K562 (cell line): Measurements from ENCODE around the gene MALAT1. TPM values are rescaled to one million over a fixed set of nuclear protein-coding genes. Genes with fewer than 3 reads are reported as not detected.

Source experiments
- ASH1L ChIP-seq: fragments of 450-650 bp; IDR thresholded peaks from 2 replicates; pipeline ENCODE4 v1.6.1; 2018; ENCODE audit warnings: borderline replicate concordance, mild to moderate bottlenecking, low read depth; ENCODE audit not compliant: partially characterized antibody
- BCL6 ChIP-seq: fragments of 250-450 bp; sonication (Bioruptor Pico); IDR thresholded peaks from 2 replicates; pipeline ENCODE4 v1.4.0; 2020
- CBFA2T3 ChIP-seq: fragments of 450-650 bp; IDR thresholded peaks from 2 replicates; pipeline ENCODE4 v1.6.1; 2017
- CBX3 ChIP-seq, 2 experiments: IDR thresholded peaks; 1 replicate in 1 of 2; 2 replicates in 1 of 2; pipeline ENCODE4 v1.6.1; 2012; ENCODE audit warnings: inconsistent platforms in 2 of 2, low read length in 2 of 2, borderline replicate concordance in 1 of 2, control low read depth in 1 of 2
- GABPB1 ChIP-seq: sonication (generic); formaldehyde crosslinking; IDR thresholded peaks from 2 replicates; pipeline ENCODE4 v1.8.0; 2022; ENCODE audit warnings: mild to moderate bottlenecking, missing genetic modification reagents
- ILK ChIP-seq: fragments of 450-650 bp; IDR thresholded peaks from 2 replicates; pipeline ENCODE4 v1.6.1; 2016; ENCODE audit warnings: missing genetic modification characterization, low read depth, mild to moderate bottlenecking, missing compliant biosample characterization, moderate library complexity, borderline replicate concordance
- JUND ChIP-seq, 2 experiments: IDR thresholded peaks; 2 replicates in 1 of 2; 3 replicates in 1 of 2; pipeline ENCODE4 v1.6.1; 2011; ENCODE audit warnings: borderline replicate concordance in 2 of 2, low read depth in 2 of 2, low read length in 2 of 2, improper control_type of control experiment in 1 of 2, missing biosample characterization in 1 of 2, missing genetic modification characterization in 1 of 2, missing genetic modification reagents in 1 of 2
- MEF2D ChIP-seq: conservative IDR thresholded peaks from 2 replicates; pipeline ENCODE4 v1.6.1; 2016; ENCODE audit warnings: low read depth, missing genetic modification characterization, missing compliant biosample characterization
- MYC ChIP-seq, 2 experiments: fragments of 250-450 bp in 1 of 2; sonication (Bioruptor Pico) in 1 of 2; IDR thresholded peaks; 2 replicates each; pipeline versions ENCODE4 v1.5.1 to v1.6.1; 2012 to 2021; ENCODE audit warnings: low read depth in 2 of 2, borderline replicate concordance in 1 of 2, improper control_type of control experiment in 1 of 2, low read length in 1 of 2, mild to moderate bottlenecking in 1 of 2, moderate library complexity in 1 of 2
- NFE2 ChIP-seq: IDR thresholded peaks from 2 replicates; pipeline ENCODE4 v1.6.1; 2014; ENCODE audit warnings: antibody characterized with exemption, low read depth
- PTTG1 ChIP-seq: fragments of 450-650 bp; IDR thresholded peaks from 2 replicates; pipeline ENCODE4 v1.6.1; 2016; ENCODE audit warnings: low read depth, mild to moderate bottlenecking, missing genetic modification characterization, missing compliant biosample characterization
- PYGO2 ChIP-seq: fragments of 450-650 bp; IDR thresholded peaks from 2 replicates; pipeline ENCODE4 v1.6.1; 2016; ENCODE audit warnings: mild to moderate bottlenecking, missing genetic modification characterization, moderate library complexity, missing compliant biosample characterization
- RBM34 ChIP-seq: fragments of 200-400 bp; formaldehyde crosslinking; IDR thresholded peaks from 2 replicates; pipeline ENCODE4 v1.6.1; 2018; ENCODE audit warnings: low read length, borderline replicate concordance; ENCODE audit not compliant: insufficient read depth
- SMC3 ChIP-seq: conservative IDR thresholded peaks from 2 replicates; pipeline ENCODE4 v1.6.1; 2011; ENCODE audit warnings: low read depth, low read length, improper control_type of control experiment; ENCODE audit not compliant: insufficient read depth
- THRA ChIP-seq: fragments of 450-650 bp; IDR thresholded peaks from 2 replicates; pipeline ENCODE4 v1.6.1; 2017; ENCODE audit warnings: mild to moderate bottlenecking, moderate library complexity
- USF1 ChIP-seq: sonication (generic); formaldehyde crosslinking; IDR thresholded peaks from 2 replicates; pipeline ENCODE4 v1.9.0; 2022; ENCODE audit warnings: mild to moderate bottlenecking, missing genetic modification reagents
- ZNF175 ChIP-seq: fragments of 200-800 bp; sonication (Bioruptor generic); IDR thresholded peaks from 2 replicates; pipeline ENCODE4 v1.6.1; 2016; ENCODE audit warnings: low read depth, mild to moderate bottlenecking, missing genetic modification characterization, missing compliant biosample characterization
- ZNF324 ChIP-seq: fragments of 250-450 bp; sonication (Bioruptor Pico); IDR thresholded peaks from 2 replicates; pipeline ENCODE4 v1.4.0; 2020; ENCODE audit warnings: mild to moderate bottlenecking
- ZNF354B ChIP-seq: fragments of 250-450 bp; sonication (Bioruptor Pico); IDR thresholded peaks from 2 replicates; pipeline ENCODE4 v1.4.0; 2020
- polyA plus RNA-seq, 8 experiments: library from polyadenylated mRNA; depleted of rRNA in 4 of 8; stranded (reverse) in 5 of 8; unstranded in 3 of 8; fragments of >200 nt; fragmentation: Nextera tagmentation in 2 of 8; fragmentation: Illumina TruSeq in 1 of 8; extraction: Ambion mirVana in 2 of 8; extraction: Trizol in 1 of 8; gene quantifications; 2 replicates each; pipeline versions ENCODE4 v1.2.1 to v1.2.3, GENCODE V29; 2011 to 2014; ENCODE audit warnings: inconsistent platforms in 1 of 8, missing spikeins in 1 of 8
- total RNA-seq, 7 experiments: library from RNA; depleted of rRNA in 6 of 7; stranded (reverse); fragments of >200 nt in 6 of 7; fragmentation: Illumina TruSeq in 2 of 7; extraction: Trizol in 2 of 7; gene quantifications; 2 replicates each; pipeline versions ENCODE4 v1.2.1 to v1.2.3, GENCODE V29; 2011 to 2021; ENCODE audit warnings: low replicate concordance in 1 of 7
- TF ChIP-seq, protein P1 (sequence below): sonication (generic); formaldehyde crosslinking; IDR thresholded peaks from 2 replicates; pipeline ENCODE4 v1.8.0; 2022; ENCODE audit warnings: mild to moderate bottlenecking, missing genetic modification reagents
- TF ChIP-seq, protein P2 (sequence below): fragments of 250-450 bp; sonication (Bioruptor Pico); IDR thresholded peaks from 2 replicates; pipeline ENCODE4 v1.5.0; 2021
- TF ChIP-seq, protein P3 (sequence below): fragments of 450-650 bp; conservative IDR thresholded peaks from 2 replicates; pipeline ENCODE4 v1.6.1; 2016; ENCODE audit warnings: missing genetic modification characterization, low read depth, mild to moderate bottlenecking, missing compliant biosample characterization, moderate library complexity

The MALAT1 gene
- total and polyA plus RNA-seq, 9 of the 15 experiments (the other 6 are each of a cell fraction or from before 2014, with no cell fraction given): 363 to 8,715 (median 2,351) TPM

DNA sequence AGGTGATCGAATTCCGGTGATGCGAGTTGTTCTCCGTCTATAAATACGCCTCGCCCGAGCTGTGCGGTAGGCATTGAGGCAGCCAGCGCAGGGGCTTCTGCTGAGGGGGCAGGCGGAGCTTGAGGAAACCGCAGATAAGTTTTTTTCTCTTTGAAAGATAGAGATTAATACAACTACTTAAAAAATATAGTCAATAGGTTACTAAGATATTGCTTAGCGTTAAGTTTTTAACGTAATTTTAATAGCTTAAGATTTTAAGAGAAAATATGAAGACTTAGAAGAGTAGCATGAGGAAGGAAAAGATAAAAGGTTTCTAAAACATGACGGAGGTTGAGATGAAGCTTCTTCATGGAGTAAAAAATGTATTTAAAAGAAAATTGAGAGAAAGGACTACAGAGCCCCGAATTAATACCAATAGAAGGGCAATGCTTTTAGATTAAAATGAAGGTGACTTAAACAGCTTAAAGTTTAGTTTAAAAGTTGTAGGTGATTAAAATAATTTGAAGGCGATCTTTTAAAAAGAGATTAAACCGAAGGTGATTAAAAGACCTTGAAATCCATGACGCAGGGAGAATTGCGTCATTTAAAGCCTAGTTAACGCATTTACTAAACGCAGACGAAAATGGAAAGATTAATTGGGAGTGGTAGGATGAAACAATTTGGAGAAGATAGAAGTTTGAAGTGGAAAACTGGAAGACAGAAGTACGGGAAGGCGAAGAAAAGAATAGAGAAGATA is at the start of gene MALAT1 (continued):
- TF ChIP-seq, protein P1, sequence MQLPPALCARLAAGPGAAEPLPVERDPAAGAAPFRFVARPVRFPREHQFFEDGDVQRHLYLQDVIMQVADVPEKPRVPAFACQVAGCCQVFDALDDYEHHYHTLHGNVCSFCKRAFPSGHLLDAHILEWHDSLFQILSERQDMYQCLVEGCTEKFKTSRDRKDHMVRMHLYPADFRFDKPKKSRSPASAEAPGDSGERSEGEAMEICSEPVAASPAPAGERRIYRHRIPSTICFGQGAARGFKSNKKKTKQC (CRISPR knock-in tag): peak; percentile 96
- TF ChIP-seq PTTG1 (tag): no peak; the same call in 1 of the 2 replicates
- 0 out of 3 replicates have a peak, but pooled peaks of 1 of the 2 experiments have one; percentile 14 for TF ChIP-seq CBX3 (IDR thresholded peaks at IDR 0.05; ENCODE audit: borderline replicate concordance in 1 of 2, low read length in 2 of 2)
- TF ChIP-seq THRA: no peak
- TF ChIP-seq SMC3: 0 out of 2 replicates have a peak, but pooled peaks have one; percentile 11
- peak; percentile 87 for TF ChIP-seq MYC (IDR thresholded peaks at IDR 0.05; ENCODE audit: low read depth, low read length)
- peak; percentile 99 for TF ChIP-seq MYC (CRISPR knock-in tag; IDR thresholded peaks at IDR 0.05; ENCODE audit: borderline replicate concordance, low read depth)
- TF ChIP-seq USF1: peak; percentile 33; the same call in 1 of the 2 replicates
- TF ChIP-seq ZNF324 (CRISPR knock-in tag): peak; percentile 86
- TF ChIP-seq CBFA2T3: no peak
- TF ChIP-seq NFE2: no peak
- peak; percentile 18 for TF ChIP-seq ASH1L
- TF ChIP-seq JUND (IDR thresholded peaks at IDR 0.05; ENCODE audit: borderline replicate concordance, low read depth, low read length): peak; percentile 82
- TF ChIP-seq JUND (tag; IDR thresholded peaks at IDR 0.05; ENCODE audit: borderline replicate concordance, low read depth, low read length): no peak
- TF ChIP-seq MEF2D: no peak
- TF ChIP-seq PYGO2 (tag): no peak
- TF ChIP-seq ZNF354B (CRISPR knock-in tag): peak; percentile 93
- TF ChIP-seq, protein P2, sequence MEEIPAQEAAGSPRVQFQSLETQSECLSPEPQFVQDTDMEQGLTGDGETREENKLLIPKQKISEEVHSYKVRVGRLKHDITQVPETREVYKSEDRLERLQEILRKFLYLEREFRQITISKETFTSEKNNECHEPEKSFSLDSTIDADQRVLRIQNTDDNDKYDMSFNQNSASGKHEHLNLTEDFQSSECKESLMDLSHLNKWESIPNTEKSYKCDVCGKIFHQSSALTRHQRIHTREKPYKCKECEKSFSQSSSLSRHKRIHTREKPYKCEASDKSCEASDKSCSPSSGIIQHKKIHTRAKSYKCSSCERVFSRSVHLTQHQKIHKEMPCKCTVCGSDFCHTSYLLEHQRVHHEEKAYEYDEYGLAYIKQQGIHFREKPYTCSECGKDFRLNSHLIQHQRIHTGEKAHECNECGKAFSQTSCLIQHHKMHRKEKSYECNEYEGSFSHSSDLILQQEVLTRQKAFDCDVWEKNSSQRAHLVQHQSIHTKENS (CRISPR knock-in tag): peak; percentile 94
- peak; percentile 80 for TF ChIP-seq GABPB1 (CRISPR knock-in tag)
- peak; percentile 66; the same call in 1 of the 2 replicates for TF ChIP-seq ZNF175 (CRISPR knock-in tag)
- TF ChIP-seq RBM34: no peak
- peak; percentile 86 for TF ChIP-seq BCL6 (CRISPR knock-in tag)
- no peak for TF ChIP-seq ILK (tag)
- TF ChIP-seq, protein P3, sequence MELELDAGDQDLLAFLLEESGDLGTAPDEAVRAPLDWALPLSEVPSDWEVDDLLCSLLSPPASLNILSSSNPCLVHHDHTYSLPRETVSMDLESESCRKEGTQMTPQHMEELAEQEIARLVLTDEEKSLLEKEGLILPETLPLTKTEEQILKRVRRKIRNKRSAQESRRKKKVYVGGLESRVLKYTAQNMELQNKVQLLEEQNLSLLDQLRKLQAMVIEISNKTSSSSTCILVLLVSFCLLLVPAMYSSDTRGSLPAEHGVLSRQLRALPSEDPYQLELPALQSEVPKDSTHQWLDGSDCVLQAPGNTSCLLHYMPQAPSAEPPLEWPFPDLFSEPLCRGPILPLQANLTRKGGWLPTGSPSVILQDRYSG (tag): no peak
